ENCODE data around the gene CERKL. TPM values are rescaled to one million over a fixed set of nuclear protein-coding genes. Genes with fewer than 3 reads are reported as not detected.

Gene CERKL
- total RNA-seq, 1 donor from 2014 or later = not detected

- DNase-seq (ENCODE audit: low spot score) = no peak
These were observed 22.1 kb upstream of the CERKL start for GRCh38 chr2:181678861-181679543.

GRCh38 chr2:181677912-181678586, 21.1 kb upstream of the CERKL start:
- DNase-seq (ENCODE audit: low spot score) = no peak

GRCh38 chr2:181675254-181675653, 18.3 kb upstream of the CERKL start:
- no peak for DNase-seq (ENCODE audit: low spot score)

DNA sequence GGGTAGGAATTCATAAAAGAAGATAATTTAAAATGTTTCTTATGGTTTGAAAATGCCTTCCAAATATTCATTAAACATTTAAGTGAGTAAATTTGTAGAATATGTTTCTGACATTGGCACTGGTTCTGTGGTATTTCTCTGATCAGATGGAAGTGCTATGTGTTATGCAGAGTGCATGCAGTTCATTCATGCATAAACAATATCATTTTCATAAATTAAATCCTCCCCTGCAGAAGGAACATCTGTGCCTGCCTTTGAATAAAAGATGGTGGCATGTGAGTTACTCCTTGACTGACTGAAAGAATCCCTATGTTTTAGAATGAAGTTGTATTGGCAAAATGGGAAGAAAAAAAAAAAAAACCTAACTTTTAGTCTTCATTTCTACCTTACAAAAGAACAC, 17.6 kb upstream of the CERKL start:
- DNase-seq (ENCODE audit: low spot score) = no peak

- no peak for DNase-seq (ENCODE audit: low spot score)
These were observed 16.3 kb upstream of the CERKL start for GRCh38 chr2:181673173-181673572.

GRCh38 chr2:181672255-181673008, 15.5 kb upstream of the CERKL start:
- DNase-seq (ENCODE audit: low spot score) = no peak

- DNase-seq (ENCODE audit: low spot score) = no peak
These were observed 13.7 kb upstream of the CERKL start for GRCh38 chr2:181670632-181671031.

- no peak for DNase-seq (ENCODE audit: low spot score)
These were observed 10.3 kb upstream of the CERKL start for GRCh38 chr2:181667234-181667633.

GRCh38 chr2:181662287-181662686, 5.4 kb upstream of the CERKL start:
- no peak for DNase-seq (ENCODE audit: low spot score)

- no peak for DNase-seq (ENCODE audit: low spot score)
These were observed 3.3 kb upstream of the CERKL start for GRCh38 chr2:181660181-181660580.

DNA sequence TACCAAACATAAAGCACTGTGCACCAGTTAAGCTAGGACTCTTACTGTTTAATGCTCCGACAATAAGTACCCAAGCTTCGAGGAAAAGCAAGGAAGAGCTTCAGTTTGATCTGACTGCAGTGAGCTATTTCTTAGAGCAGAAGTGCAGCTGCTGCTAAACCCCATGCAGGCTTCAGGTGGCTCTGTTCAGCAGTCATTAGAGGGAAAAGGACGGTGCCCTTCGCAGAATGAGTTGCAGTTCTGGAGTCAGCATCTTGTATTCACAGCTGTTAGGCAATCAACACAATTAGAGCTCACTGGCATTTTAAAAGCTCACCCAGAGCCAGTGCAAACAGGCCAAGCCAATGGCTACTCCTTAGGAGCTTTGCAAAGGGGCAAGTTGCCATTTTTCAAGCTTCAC, 1.5 kb upstream of the CERKL start:
- no peak for DNase-seq (ENCODE audit: low spot score)

DNA sequence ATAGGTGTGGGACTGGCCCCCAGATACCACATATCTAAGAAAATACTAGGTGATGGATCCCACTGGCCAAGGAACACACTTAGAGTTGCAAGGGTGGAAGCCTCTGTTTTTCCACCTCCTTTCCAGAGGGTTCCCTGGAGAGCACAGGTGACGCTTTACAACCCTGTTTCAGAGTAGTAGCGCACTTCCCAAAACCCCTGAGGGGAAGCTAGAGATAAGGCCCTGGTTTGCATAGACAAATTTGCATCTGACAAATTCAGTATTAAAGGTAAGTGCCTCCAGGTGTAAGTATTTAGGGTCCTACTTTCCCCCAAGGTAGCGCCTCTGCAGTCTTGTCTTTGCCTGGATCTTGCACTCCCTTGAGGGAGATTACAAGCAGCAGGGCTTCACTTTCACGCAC, 474 bp upstream of the CERKL start:
- no peak for DNase-seq (ENCODE audit: low spot score)

GRCh38 chr2:181655519-181655918, 1.4 kb downstream of the CERKL start:
- no peak for DNase-seq (ENCODE audit: low spot score)

GRCh38 chr2:181649436-181649979, 7.4 kb downstream of the CERKL start:
- DNase-seq (ENCODE audit: low spot score) = no peak

- no peak for DNase-seq (ENCODE audit: low spot score)
These were observed 8.3 kb downstream of the CERKL start for GRCh38 chr2:181648478-181649155.

- DNase-seq (ENCODE audit: low spot score) = no peak
These were observed 10.4 kb downstream of the CERKL start for GRCh38 chr2:181646415-181646987.

- no peak for DNase-seq (ENCODE audit: low spot score)
These were observed 13.8 kb downstream of the CERKL start for GRCh38 chr2:181643151-181643550.

GRCh38 chr2:181642086-181642485, 14.8 kb downstream of the CERKL start:
- DNase-seq (ENCODE audit: low spot score) = no peak

DNA sequence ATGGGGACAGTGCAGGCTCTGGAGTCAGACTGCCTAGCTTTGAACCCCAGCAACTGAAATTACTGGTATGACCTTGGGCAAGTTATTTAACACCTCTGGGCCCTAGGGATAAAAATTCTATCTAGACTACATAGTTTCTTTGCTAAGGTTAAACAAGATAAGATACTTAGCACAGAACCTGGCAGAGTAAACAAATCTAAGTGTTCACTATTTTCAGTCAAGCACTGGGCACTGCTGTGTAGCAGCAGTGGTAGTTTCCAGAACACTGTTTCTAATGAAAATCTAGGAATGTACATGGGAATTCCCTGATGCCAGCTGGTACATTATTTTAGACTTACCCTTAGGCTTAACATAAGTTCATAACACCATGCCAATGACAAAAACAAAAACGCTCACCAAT, 17.2 kb downstream of the CERKL start:
- DNase-seq (ENCODE audit: low spot score) = no peak

DNA sequence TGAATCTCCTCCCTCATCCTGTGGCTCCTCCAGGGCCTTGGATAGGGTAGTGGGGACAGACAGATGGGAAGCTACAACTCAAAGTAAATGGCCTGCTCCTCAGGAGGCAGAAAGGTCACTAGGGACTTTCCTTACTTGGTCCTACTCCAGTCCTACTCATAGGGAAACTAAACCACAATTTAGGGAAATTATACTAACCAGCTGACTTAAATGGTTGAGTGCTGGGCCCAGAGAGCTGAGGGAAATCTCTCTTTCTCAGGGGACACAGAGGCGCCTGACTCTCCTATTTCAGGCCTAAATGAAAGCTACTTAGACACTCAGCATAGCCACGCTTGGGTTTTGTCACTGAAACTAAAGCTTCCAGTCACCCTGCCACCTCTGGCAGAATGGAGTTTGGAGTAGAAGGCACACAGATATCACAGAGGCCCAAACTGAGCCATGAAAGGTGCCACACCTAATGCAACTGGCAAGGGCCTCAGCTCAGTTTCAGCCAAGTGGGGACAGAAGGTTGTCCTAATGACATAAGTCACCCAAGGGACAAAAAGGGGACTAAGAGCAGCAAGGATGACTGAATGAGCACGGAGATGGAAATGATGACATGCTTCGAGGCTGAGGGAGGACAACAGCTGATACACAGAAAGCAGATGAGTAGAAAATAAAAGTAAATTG, 24.0 kb downstream of the CERKL start:
- DNase-seq (ENCODE audit: low spot score) = no peak
